ENCODE data around the gene CCDC17. TPM values are rescaled to one million over a fixed set of nuclear protein-coding genes. Genes with fewer than 3 reads are reported as not detected.

The CCDC17 gene
- polyA plus RNA-seq, 3 donors: 4.4 TPM; not detected in 2

- Histone ChIP-seq H3K27me3 (ENCODE audit: control insufficient read depth in 2 of 2, insufficient read depth in 2 of 2, low read length in 2 of 2) (no peaks in the 10 kb centered on the region), H3K9me3 (replicated peaks in 1 of 2; ENCODE audit: control insufficient read depth in 1 of 2, insufficient read depth in 1 of 2, low read length in 2 of 2) (no peaks in the 10 kb centered on the region), H3K4me2 (replicated peaks; ENCODE audit: extremely low read depth, low read length, poor library complexity, severe bottlenecking) (no peak overlapping the region), H3K36me3 (replicated peaks in 1 of 2; ENCODE audit: control insufficient read depth in 1 of 2, insufficient read depth in 2 of 2, low read length in 2 of 2) (peaks cover 53 to 62% of the 10 kb centered on the region in 2 donors), H3K9ac (ENCODE audit: insufficient read depth, low read length, poor library complexity, severe bottlenecking) (no peak overlapping the region), H3K4me1 (ENCODE audit: control insufficient read depth in 1 of 2, insufficient read depth in 2 of 2, low read length in 2 of 2) (peaks cover 8 to 9% of the 10 kb centered on the region in 2 donors), H3K4me3 (replicated peaks in 1 of 3; ENCODE audit: low read depth in 2 of 3, low read length in 3 of 3) (no peak overlapping the region), H3K27ac (ENCODE audit: low read depth in 1 of 2, low read length in 2 of 2) (no peak overlapping the region), H4K20me1 (ENCODE audit: insufficient read depth, low read length) (peaks cover 37% of the 10 kb centered on the region), H2AFZ (ENCODE audit: insufficient read depth, low read depth, low read length, poor library complexity, severe bottlenecking) (no peak overlapping the region), H3K79me2 (ENCODE audit: insufficient read depth, low read length) (no peaks in the 10 kb centered on the region)
- Mint-ChIP-seq H3K4me3 (no peak overlapping the region), H3K9me3 (no peaks in the 10 kb centered on the region), H3K27me3 (ENCODE audit: low read depth in 3 of 3) (peaks cover 0 to 1% (median 0%) of the 10 kb centered on the region in 3 donors), H3K27ac (no peak overlapping the region), H3K4me1 (peaks cover 16% of the 10 kb centered on the region), H3K36me3 (peaks cover 52 to 63% of the 10 kb centered on the region in 2 donors)
- intact Hi-C loops (cut with micrococcal nuclease): loop anchor here (1.0 to 10.0 kb wide), 4 partner anchors 20 to 226 kb away; partner anchors contain the start of genes AKR1A1 (in 1 of the 2), MUTYH (in 1 of the 2) and TOE1 (in 1 of the 2)
- DNase-seq: no peak
- no peak for TF ChIP-seq CTCF (IDR thresholded peaks at IDR 0.05)
- 93% methylated on average over 1 of the region's 4 CpGs for WGBS (ENCODE audit: insufficient coverage)
Observed at GRCh38 chr1:45570631-45571030, 53.2 kb downstream of the CCDC17 start.

Small RNA genes lying within 50 kb of the gene (small RNA-seq; reads per million reads assigned to genes)
- gene AL355480.1 (ENCODE audit: insufficient read length, low read depth): not detected
- not detected for gene AL355480.2 (ENCODE audit: insufficient read length, low read depth)
- gene AL355480.3 (ENCODE audit: insufficient read length, low read depth): not detected
- gene AL355480.4 (ENCODE audit: insufficient read length, low read depth): not detected

Other genes with a start within 250 kb of the CCDC17 start
- 10 to 100 TPM in 1 of 3 donors, 1 to 10 TPM in 2; 3.9 to 13.1 (median 4.1) TPM for gene TESK2, start 132.9 kb downstream of the CCDC17 start, polyA plus RNA-seq
- gene CCDC163, start 124.0 kb downstream of the CCDC17 start, polyA plus RNA-seq: 1 to 10 TPM in 1 of 3 donors, under 1 TPM in 2; 0.23 to 3.3 (median 0.97) TPM
- gene MMACHC, start 123.8 kb downstream of the CCDC17 start, polyA plus RNA-seq: under 1 TPM in 2 of 3 donors, not detected in 1; 0.37 to 0.72 TPM
- 100 to 1,000 TPM; 116 to 362 (median 294) TPM for gene PRDX1, start 102.2 kb downstream of the CCDC17 start, polyA plus RNA-seq
- 100 to 1,000 TPM; 219 to 245 (median 219) TPM for gene AKR1A1, start 73.2 kb downstream of the CCDC17 start, polyA plus RNA-seq
- gene NASP, start 40.0 kb downstream of the CCDC17 start, polyA plus RNA-seq: 10 to 100 TPM; 24.4 to 44.6 (median 27.5) TPM
- gene GPBP1L1, start 62.5 kb upstream of the CCDC17 start, polyA plus RNA-seq: 10 to 100 TPM; 71.6 to 93.3 (median 79.5) TPM
- 10 to 100 TPM; 27.6 to 43.4 (median 36.2) TPM for gene TMEM69, start 64.1 kb upstream of the CCDC17 start, polyA plus RNA-seq
- 1 to 10 TPM in 2 of 3 donors, under 1 TPM in 1; 0.35 to 1.4 (median 1.4) TPM for gene IPP, start 126.6 kb upstream of the CCDC17 start, polyA plus RNA-seq
- gene MAST2, start 179.6 kb upstream of the CCDC17 start, polyA plus RNA-seq: 1 to 10 TPM; 1.0 to 7.2 (median 2.5) TPM

All from CD14-positive monocyte (primary cell).